NOMO-1 treated with DMSO at 0.1 percent for 48 hours (cell line): ENCODE measurements around the gene COPG2.
A peak's percentile ranks its signal among the peaks of the same experiment; 100 is the strongest.
"Not testable (repeated sequence)": the region's sequence is repeated elsewhere in the genome, so short reads cannot be mapped to it uniquely, and the experiment has no call there.

Experiments
- DNase-seq: peaks from one replicate; lab custom pipeline; 2025; ENCODE audit not compliant: unreplicated experiment; lab: John Stamatoyannopoulos, UW

COPG2 gene, protein sequence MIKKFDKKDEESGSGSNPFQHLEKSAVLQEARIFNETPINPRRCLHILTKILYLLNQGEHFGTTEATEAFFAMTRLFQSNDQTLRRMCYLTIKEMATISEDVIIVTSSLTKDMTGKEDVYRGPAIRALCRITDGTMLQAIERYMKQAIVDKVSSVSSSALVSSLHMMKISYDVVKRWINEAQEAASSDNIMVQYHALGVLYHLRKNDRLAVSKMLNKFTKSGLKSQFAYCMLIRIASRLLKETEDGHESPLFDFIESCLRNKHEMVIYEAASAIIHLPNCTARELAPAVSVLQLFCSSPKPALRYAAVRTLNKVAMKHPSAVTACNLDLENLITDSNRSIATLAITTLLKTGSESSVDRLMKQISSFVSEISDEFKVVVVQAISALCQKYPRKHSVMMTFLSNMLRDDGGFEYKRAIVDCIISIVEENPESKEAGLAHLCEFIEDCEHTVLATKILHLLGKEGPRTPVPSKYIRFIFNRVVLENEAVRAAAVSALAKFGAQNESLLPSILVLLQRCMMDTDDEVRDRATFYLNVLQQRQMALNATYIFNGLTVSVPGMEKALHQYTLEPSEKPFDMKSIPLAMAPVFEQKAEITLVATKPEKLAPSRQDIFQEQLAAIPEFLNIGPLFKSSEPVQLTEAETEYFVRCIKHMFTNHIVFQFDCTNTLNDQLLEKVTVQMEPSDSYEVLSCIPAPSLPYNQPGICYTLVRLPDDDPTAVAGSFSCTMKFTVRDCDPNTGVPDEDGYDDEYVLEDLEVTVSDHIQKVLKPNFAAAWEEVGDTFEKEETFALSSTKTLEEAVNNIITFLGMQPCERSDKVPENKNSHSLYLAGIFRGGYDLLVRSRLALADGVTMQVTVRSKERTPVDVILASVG

DNA sequence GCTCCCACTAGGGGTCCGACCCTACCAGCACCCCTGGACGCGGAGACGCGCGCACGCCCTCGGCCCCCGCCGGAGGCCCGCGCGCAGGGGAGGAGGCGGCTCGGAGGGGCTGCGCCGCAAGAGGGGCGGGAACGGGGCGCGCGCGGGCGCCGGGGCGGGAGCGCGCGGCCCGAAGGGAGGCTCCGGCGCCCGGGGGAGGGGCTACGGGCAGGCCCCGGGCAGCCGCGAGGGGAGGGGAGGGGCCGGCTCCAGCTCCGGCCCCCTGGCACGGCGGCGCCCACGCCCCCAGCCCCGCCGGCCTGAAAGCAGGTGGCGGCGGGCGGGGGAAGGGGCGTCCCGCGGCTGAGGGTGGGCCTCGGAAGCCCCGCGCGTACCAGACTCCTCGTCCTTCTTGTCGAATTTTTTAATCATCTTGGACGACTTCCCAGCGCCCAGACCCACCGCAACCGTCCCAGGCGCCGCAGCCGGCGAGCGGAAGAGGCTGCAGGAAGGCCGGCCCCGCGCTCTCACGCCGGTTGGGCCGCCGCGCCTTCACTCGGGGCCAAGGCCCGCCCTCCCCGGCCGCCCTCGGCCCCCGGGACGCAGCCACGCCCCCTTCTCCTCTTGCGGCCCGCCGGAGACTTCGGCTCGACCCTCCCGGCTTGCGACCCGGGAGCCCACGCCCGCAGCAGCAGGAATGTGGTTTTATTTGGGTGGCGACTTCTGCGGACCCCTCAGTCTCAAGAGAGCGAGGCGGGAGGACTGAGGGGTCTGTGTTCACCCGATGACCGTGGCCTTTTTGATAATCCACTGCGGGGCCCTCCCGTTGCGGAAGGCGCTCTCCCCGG lies at the start of gene COPG2:
Gene COPG2 (minus strand): TSS at position 491 of the 827 bp plus-strand sequence. CDS start 80 bp downstream, at position 411.
- peak; percentile 34 for DNase-seq

DNA sequence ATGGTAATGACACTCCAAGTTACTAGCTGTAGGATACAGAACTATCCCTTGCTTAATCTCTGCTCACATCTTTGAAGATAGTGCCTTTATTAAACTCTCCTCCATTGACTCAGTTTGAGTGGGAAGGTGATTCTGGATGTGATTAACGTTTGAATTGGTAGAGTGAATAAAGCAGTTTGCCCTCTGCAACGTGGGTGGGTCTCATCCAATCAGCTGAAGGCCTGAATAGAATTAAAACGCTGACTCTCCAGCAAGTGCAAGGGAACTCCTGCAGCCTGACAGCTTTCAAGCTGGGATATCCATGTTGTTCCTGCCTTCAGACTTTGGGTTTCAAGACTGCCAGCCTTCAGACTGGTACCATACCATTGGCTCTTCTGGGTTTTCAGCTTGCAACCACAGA lies 43.9 kb upstream of the COPG2 start:
- no peak for DNase-seq

DNA sequence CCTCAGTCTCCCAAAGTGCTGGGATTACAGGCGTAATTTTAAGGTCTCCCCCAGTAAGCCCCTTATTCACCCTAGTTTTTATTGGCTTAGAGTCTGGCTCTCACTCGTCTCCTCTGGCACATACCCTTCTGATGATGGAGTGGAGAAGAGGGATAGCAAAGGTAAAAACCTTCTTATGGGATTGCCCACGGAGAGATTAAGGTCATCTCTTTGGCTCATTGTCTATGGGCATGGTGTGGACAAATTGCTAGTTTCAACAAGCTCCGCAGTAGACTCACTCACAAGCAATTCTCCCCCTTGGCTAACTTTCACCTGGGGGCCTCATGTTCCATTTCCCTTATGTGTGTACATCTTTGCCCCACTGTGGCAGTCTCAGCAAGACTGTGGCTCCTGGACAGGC lies 40.2 kb upstream of the COPG2 start:
- no peak for DNase-seq

DNA sequence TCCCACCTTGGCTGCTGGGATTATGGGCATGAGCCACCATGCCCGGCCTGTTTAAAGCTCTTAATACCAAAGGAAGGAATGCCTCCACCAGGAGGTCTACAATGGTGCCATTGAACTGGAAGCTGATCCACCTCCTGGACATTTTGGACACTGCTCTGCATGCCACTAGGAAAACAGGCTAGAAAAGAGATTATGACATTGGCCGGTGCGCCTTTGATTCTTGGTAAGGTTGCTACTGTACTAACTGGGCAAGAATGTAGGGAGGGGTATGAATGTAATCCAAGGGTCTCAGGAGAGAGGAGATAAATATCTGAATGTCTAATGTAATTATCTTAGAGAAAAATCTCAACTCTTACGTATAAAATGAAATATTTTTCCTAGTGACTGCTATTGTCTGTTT lies 39.5 kb upstream of the COPG2 start:
- DNase-seq, result no peak

DNA sequence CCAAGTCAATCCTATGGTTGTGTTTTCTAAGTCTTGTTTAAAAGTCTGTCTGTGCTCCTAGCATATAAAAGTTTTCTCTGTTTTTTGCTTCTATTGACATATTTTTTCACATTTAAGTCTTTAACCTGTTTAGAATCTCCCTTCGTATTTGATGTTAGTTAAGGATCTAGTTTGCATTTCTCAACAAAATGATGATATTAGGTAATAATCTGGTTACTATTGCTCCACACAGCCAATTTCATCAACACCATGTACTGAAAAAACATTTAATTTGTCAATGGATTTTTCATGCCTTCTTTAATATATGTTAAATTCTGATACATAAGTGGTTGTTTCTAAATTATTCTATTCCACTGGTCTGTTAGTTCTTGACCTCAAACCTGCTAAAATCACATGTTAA lies 35.3 kb upstream of the COPG2 start:
- peak; percentile 22 for DNase-seq

DNA sequence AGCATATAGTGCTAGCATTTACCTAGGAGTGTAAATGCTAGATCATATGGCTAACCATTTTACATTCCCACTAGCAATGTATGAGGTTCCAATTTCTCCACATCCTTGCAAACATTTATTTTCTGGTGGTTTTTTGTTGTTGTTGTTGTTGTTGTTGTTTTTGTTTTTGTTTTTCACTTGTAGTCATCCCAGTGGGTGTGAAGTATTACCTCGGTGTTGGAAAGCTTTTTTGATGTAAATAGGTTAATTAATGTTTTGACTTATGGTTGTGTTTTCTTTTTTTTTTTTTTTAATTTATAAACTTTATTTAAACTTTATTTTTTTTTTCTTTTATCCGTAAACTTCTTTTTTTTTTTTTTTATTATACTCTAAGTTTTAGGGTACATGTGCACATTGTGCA lies 33.1 kb upstream of the COPG2 start:
- DNase-seq, result no peak

DNA sequence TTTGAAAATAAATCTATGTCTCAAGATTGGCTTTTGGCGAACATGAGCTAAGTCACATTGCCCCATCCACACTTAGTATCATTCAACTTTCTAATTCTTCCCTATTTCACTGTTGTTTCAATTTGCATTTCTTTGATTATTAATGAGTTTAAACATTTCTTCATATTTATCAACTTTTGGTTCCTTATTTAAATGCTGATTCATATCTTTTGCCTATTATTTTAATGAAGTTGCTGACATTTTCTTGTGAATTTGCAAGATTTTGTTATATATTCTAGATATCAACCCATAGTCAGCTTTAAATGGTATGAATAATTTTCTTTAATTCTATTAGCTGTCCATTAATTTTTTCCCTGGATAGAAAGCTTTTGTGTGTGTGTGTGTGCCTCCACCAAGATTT lies 32.2 kb upstream of the COPG2 start:
- DNase-seq, result no peak

DNA sequence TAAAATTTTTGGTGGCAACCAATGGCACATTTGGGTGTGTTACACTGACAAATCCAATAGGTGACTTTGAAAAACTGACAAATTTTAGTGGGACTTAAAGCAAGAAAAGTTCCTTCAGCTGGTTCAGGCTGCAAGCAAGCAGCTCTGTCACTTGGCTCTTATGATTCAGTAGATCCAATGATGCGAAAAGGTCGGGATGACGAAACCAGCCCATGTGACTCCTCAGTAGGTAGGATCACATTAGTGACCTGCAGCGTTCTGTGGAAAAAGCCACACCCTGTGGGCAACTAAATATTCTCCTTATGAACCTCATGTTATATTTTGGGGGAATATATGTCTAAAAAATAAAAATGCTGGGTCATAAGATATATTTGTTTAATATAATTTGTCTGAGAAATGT lies 31.1 kb upstream of the COPG2 start:
- no peak for DNase-seq

DNA sequence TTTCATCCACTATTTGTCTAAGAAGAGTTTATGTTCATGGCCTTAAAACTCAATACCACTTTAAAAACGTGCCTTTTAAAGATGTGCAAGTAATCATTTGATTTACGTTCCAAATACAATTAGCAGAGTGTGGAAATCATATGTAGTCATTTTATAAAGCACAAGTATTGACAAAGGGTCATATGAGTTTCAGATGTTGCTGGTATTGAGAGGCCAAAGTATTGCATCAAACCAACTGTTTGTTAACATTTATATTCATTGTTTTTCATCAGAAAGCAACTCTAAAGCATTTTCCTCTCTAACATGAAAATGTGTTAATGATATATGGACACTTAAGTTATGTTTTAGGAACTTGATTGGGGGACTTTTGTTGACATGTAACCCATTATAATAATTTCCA lies 29.3 kb upstream of the COPG2 start:
- DNase-seq, result no peak

DNA sequence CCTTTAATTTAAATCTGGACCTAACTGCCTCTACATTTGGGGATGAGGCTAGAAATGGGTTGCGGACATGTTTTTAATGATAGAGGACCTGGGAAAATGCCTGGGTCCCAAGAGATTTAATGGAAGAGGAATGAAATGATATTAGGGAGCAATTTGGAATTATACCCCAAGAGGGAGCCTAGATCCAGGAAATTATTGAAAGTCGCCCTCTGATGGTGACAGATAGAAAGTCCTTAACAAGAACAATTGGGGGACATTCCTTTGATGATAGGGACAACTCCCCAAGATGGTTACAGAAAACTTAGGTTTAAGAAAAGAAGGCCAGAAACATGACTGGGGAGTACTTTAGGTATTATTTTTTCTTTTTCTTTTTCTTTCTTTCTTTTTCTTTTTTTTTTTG lies 27.3 kb upstream of the COPG2 start:
- DNase-seq, result no peak

DNA sequence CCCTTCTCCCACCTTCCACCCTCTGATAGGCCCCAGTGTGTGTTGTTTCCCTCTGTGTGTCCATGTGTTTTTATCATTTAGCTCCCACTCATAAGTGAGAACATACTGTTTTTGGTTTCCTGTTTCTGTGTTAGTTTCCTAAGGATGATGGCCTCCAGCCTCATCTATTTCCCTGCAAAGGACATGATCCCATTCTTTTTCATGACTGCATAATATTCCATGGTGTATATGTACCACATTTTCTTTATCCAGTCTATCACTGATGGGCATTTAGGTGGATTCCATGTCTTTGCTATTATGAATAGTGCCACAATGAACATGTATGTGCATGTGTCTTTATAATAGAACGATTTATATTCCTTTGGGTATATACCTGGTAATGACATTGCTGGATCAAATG lies 23.8 kb upstream of the COPG2 start:
- not testable (repeated sequence) for DNase-seq

DNA sequence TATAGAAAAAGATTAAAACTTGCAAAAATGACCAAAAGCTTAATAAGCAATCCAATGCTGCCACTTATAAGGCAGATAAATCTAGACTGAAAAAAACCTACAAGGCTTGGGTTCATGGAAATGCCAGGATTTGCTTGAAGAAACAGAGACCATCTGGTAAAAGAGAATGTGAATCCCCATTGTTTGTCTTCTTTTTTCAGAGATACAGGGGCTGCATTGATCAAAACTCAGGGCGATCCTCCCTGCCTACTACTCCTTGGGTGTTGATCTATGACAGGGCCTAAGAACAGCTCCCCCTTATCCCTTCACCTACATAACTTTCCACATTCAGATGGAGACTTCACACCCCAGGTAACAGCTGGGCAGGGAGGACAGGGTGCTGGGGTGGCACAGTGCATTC lies 21.1 kb upstream of the COPG2 start:
- DNase-seq, result no peak

DNA sequence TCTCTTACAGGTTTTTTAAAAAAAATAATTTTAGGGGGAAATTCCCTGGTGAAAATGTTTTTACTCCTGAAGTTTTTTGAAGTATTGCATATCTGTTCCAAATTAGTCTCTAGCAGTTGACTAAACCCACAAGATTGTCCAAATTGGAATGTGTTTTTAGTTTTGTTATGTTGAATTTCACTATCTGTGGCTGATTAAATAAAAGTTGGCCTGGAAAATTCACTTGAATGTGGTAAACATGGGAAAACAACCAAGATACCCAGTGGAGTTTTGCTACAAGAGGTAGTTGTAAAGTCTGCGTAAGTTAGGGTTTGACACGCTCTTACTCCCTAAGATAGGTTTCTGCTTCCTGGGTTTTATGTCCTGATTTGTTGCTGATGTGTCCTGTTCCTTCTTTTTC lies 14.5 kb upstream of the COPG2 start:
- DNase-seq, result no peak

DNA sequence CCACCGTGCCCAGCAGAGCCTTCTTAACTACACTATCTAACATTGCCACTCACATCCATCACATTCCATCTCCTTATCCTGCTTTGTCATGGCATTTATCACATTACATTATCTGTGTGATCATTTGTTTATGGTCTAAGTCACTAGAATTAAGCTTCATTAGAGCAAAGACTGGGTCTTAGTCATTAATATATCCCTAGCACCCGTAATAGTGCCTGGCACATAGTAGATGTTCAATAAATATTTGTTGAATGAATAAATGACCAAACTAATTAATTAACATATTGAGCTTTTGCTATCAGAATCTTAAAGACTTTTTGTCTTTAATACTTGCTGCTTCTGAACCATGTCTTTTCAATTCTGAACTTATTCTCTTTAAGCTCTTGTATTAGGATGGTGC lies 5.9 kb upstream of the COPG2 start:
- no peak for DNase-seq

DNA sequence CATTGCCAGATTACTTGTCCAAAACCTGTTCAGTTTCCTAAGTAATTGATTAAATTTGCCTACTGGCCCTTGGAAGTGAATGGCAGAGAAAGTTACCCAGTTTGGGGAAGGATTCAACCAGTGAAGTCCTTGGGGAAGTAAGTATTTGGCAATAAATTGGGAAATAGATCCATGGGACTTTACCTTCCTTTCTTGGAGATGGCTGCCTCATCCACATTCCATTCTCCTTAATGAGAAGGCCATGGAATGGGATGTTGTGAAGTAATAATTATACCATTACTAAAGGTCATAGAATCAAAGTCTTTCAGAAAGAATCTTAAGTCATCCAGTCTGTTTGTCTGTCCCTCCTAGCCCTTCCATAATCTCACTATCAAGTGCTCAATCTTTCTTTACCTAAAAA lies 4.5 kb upstream of the COPG2 start:
- DNase-seq, result no peak

DNA sequence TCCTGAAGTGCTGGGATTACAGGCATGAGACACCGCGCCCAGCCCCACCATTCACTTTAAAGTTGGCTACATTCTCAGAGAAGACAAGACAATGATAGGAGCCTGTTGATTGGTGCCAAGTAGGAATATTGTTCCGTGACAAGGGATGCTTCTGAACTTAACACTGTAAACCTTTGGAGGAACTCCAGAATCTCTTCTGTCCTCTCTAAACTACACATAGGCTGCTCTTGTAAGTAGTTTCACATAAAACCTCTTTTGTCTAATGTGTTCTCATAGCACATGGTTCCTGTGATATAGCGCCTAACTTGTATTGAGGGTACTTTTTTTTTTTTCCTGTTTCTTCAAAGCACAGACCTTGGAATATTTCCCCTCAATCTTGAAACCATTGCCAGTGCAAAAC lies 3.6 kb upstream of the COPG2 start:
- DNase-seq, result no peak

DNA sequence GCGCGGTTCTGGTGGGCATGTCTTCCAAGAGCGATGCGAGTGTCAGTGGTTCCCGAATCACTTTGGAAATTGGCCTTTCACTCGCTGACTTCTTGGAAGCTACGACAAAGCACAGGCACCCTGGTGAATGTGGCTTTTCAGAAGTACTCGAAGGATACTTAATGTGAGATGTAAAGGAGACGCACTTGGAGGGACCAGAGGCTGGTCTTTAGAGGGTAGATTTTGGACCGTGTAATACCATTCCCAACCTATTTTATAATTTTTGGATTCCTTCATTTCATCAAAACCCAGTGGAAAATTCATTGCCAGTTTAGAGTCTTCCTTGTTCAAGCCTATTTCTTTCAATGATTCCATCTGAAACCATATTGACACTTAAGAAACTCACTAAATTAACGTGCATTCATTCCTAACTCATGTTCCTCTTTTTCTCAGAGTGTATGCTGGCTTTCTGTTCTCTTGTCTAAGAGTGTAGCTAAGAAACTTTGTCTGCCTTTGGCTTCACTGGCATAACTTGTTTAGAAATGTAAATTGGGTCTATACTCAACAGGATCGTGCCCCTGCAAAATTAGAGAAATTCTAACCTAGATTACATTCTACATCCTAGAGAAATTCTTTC lies 645 bp upstream of the COPG2 start:
- peak; percentile 2 for DNase-seq

DNA sequence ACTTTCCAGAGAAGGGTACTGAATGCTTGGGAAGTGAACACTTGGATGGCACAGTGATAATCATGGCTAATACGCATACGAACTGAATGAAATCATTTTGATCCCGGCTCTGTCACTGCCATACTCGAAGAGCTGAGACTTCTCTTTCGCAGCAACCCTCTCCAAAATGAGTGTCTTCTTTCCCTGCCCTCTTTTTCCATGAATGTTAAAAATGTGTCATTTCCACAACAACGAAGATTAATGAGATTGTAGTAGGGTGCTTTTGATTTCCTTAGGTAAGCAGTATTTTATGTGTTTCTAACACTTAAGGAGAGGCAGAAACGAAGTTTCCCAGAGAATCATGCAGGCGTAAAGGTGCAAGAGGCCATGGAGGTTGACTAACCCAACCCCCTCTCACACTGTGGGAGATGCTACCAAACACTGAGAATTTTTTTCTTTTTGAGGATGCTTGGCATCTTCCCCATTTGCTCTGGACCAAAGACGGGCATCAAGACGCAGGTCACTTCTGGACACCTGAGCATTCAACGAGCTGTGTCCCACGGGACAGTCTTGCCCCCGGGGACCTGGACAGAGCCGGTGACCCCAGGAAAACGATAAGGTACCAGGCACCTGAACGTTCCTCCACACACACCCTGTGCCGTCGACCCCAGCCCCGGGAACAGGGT lies 823 bp downstream of the COPG2 start:
- no peak for DNase-seq

DNA sequence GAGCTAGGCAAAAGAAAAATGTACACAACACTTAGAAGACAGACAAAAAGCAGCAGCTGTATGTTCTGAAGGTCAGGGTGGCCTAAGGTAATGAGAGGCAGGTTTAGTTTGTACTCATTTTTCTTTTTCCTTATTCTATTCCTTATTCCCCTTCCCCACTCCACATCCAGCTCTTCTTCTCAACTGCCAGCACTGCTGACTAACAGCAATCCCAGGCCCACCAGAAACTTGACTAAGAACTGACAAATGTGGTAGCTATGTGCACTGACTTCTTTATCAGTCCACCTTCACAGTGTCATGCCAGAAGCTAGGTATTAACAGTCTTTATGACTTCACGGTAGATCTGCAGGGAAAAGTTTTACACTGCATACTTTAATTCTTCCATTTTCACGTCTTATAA lies 6.1 kb downstream of the COPG2 start:
- no peak for DNase-seq

DNA sequence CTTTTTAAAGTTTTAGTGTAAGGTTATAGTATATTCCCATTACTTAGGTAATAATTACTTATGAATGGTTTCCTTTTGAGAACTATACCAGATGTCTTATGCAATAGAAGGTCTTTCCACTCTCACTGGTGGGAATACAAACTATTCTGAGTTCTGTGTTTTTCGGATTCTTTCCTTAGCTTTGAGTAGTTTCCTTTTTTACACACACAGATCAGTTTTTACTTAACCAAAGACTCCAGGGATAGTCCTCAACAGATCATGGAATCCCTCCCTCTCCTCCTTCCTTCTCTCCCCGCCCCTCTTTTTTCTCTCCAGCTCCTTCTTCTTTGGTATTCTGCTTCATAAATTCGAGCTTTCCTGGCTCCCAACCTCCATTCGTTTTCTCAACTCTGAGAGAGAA lies 13.3 kb downstream of the COPG2 start:
- DNase-seq, result no peak
